Stimulated activated CD4-positive, alpha-beta T cell treated with anti-CD3 and anti-CD28 coated beads, Interleukin-12 subunit alpha, Interleukin-12 subunit beta, amount 100 ng/mL, for 4 hours (primary cell): ENCODE results near the gene TTLL11.

Source experiments
- DNase-seq: peaks from one replicate; pipeline ENCODE4 v3.0.0-alpha.2; 2020

Gene TTLL11

DNA sequence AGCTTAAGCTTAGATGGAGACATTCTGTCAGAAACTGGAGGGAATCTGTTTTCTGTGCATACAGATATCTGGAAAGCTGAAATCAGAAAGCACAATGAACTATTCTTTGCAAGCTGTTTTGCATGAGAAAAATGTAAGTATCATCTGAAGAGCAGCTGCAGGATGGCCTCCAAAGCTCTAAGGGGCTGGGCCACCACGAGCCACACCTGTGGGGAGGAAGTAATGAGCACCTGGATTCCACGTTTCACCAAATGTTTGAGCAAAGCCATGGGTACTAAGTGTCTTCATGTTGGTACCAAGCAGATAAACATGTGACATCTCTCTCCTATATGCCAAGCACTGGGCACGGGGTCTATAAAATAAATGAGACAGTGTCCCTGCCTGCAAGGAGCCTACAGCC is 199.3 kb downstream of the TTLL11 start:
- DNase-seq, result no peak

- no peak for DNase-seq
Observed at GRCh38 chr9:121892706-121893105, 200.4 kb downstream of the TTLL11 start.

DNA sequence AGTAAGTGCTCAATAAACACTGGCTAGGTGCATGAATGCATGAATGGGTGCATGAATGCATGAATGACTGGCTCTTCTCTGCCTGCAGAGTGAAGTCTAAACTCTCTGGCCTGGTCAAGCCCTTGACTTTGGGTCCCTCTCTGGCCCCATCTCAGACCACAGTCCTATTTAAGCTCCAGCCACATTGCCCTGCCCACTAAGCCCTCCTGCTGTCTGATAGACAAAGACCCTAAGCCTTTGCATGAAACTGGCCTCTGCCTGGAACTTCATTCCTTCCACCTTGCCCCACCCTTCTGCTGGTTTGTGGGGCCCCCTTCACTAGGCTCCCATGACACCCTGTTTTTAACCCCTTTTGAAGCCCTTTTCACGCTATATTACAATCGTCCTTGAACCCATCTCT is 202.4 kb downstream of the TTLL11 start:
- no peak for DNase-seq

GRCh38 chr9:121889990-121890563 is 203.0 kb downstream of the TTLL11 start:
- DNase-seq, result no peak

- no peak for DNase-seq
Observed at GRCh38 chr9:121888438-121888775, 204.7 kb downstream of the TTLL11 start.

DNA sequence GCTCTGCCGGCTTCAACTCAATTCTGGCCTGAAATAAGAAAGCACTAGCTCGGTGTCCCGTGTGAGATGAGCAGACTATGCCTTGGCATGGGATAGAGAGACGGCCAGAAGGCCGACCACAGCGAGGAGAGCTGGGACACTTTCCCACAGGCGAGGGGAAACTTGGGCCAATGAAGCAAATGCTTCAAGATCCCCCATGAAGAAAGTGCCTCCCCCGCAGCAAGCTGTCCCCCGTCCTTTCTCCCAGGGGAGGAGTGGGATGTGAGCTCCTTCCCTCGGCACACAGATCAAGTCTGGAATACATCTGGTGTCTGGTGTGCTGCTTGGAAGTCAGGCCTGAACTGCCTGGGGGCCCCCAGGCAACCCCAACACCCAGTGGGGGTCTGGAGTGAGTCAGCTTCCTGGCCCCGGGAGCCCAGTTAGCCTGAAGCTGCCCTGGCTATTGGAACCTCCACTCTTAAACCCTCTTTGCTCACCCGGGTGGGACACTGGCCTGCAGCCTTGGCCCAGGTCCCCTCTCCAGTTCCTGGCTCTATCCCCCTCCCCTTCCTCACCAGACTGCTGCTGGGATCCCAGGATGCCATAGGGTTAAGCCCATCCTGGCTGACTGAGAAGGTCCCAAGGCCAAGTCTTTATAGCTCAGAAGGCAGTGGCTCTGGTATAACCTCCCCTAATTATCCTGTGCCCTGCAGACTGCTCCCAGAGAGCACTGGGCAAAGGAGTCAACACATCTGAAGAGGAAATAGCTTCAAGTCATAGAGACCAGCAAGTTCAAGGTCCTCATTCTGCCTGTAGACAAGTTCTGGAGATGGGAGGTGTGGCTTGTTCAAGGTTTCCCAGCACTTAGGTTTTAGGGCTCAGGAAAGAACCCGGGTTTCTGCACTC is 205.3 kb downstream of the TTLL11 start:
- DNase-seq, result no peak

DNA sequence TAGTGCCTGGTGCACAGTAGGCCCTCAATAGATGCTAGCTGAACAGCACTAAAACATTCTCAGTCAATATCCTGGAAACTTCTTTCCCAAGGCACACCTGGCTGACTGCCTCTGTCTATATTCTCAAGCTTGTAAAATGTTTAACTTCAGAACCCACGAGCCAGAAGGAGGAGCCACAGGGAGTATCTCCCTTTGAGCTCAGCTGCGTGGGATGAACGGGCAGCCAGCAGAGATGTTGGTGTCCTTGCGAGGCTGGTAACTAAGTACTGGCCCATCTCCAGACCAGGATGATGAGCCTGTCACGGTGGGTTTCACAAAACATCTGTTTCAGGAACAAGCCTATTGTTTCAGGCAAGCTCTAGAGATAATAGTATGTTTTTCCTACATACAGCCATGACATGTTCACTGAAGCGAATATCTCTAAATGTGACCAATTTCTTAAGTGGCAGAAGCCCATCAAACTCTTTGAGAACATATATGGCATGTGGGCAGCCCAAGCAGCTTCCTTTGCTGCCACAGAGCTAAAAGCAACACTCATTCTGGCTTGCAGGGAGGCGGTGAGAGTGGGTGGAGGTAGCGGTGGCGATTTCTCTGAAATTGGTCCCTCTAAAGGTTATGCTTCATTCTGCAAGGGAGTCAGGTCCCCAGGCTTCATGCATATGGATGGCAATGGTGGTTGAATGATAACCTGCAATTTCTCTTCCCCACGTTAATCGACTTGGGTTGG is 206.2 kb downstream of the TTLL11 start:
- DNase-seq, result no peak

DNA sequence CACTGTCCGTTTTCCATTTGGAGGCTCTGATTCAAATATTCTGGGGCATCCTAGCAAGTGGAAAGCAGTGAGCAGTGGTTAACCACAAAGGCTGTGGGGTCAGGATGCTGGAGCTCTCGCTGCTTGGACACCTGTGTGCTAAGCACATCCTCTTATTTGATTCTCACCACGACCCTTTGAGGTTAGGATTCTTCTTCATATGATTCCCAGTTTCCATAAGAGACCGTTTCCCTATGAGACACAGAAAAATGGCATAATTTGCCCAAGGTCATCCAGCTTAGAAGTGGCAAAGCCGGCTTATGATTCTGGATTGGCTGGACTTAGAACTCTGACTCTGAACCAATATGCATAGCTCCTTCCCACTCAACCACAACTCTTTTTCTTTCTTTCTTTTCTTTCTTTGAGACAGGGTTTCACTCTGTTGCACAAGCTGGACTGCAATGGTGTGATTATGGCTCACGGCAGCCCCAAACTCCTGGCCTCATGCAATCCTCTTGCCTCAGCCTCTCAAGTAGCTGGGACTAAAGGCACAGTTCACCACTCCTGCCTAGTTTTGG is 207.7 kb downstream of the TTLL11 start:
- DNase-seq, result no peak

DNA sequence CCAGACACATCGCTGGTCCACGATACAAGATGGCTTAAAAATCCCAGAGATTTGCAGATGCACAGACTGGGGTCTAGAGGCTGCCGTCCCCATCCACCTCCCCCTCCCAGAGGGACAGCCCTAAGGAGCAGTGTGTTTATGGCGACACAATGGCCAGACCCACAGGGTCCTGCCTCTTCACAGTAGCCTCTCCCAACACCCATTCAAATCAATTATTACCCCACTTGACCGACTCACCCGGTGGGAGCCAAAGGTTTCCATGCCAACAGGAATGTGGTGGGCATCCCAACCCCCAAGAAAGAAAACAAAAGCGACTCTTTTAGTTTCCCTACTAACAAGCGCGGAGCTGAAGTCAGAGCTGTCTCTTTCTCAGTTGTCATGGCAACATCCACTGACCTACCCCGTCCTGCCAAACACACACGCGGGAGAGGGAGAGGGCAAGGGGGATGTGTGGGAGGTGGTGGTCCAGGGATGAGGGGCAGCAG is 209.0 kb downstream of the TTLL11 start:
- no peak for DNase-seq

GRCh38 chr9:121883281-121884056 is 209.6 kb downstream of the TTLL11 start:
- DNase-seq, result no peak

DNA sequence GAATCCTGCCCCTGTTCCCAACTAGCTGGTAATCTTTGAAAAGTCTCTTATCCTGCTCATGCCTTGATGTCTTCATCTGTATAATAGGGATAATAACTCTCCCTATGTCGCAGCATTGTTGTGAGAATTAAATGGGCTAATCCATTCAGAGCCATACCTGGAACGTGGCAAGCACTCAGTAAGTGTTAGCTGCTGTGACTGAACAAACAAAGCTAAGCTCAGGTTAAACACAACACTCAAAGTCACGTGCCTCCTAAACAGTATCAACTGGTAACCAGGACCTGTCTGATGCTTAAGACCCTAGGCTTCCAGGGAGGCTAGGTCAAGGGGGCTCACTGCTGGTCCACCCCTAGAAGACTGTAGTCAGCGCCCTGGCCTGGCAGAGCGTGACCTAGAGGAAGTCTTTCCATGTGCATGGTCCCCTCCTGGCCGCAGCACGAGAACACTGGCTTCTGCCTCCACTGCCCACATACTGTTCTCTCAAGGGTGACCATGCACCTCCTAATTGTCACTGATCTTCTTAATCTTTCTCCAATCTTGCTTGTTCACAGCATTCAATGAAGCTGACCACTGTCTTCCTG is 211.1 kb downstream of the TTLL11 start:
- no peak for DNase-seq

- DNase-seq, result no peak
Observed at GRCh38 chr9:121880343-121880898, 212.7 kb downstream of the TTLL11 start.

DNA sequence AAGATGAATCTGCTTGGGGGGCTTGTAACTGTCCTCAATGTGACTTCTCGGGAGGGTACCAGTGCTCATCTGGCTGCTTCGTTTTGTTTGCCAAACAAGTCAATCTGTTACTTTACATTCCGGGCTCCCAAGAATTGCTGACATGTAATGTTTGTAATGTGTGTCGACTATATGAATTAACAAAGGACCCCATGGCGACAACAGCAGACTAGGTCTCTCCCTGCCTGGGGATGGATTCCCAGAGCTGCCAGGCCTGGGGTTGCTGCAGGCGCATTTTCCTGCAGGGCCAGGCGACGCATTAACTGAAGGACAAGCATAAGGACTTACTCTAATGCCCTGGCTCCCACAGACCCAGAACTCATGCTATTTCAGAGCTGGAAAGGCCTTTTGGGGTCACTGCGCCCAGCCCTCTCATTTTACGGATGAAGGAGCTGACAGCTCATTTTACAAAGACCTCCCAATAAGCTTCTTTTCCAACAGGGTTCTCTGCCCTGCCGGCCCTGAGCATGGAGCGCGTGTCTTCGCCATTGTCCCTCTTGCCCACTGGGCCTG is 214.8 kb downstream of the TTLL11 start:
- no peak for DNase-seq

- DNase-seq, result no peak
Observed at GRCh38 chr9:121876658-121877271, 216.3 kb downstream of the TTLL11 start.

DNA sequence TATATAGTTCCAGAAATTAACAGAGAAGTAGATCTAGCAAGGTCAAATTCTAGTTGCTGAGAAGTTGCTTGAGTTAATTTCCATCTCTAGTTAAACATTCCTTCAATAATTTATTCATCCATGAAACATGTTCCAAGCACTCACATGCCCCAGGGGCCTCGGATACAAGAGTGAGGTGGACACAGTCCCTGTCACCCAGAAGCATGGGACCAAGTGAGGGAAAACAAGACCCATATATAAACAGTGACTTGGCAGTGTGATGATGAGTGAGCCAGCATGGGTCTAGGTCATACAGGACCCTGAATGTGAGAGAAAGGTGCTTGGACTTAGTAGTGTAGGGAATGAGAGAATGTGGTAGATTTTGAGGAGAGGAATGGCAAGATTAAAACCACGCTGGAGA is 216.9 kb downstream of the TTLL11 start:
- no peak for DNase-seq

GRCh38 chr9:121874524-121874923 is 218.6 kb downstream of the TTLL11 start:
- no peak for DNase-seq

- DNase-seq, result no peak
Observed at GRCh38 chr9:121871431-121872025, 221.6 kb downstream of the TTLL11 start.

- DNase-seq, result no peak
Observed at GRCh38 chr9:121870271-121870670, 222.8 kb downstream of the TTLL11 start.

DNA sequence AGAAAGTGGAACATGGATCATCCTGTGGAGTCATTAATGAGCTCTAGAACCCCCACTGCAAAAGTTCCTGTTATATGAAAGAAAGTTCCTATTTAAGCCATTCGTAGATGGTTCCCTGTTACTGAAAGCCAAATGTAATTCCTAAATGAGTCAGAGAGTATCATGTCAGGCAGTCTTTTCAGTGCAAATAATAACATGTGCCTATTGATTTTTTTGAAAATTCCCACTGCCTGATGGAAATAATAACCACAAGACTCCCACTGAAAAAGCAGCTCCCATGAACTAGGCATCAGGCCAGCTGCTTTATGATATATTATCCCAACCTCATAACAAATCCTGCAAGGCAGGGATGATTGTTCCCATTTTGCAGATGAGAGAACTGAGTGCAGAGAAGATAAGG is 224.5 kb downstream of the TTLL11 start:
- no peak for DNase-seq

- DNase-seq, result no peak
Observed at GRCh38 chr9:121866927-121867326, 226.2 kb downstream of the TTLL11 start.

DNA sequence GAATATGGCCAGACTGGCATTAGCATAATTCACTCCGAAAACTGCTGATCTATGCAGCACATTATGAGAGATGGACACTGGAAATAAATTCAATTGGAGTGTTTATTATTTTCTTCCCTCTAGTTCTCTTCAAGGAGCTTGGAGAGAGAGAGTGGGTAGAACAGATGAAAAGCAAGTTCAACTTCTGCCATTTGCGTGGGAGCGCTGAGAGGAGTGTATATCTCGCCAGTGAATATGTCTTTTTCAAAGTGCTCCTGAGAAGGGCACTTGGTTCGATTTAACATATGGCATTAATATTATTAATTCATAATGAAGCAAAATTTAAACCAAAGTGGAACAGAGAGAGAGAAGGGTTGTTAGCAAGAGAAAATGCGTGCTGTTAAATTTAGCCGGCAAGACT is 227.2 kb downstream of the TTLL11 start:
- DNase-seq, result no peak
